ENCODE data around the gene CDKAL1.
"Not testable (repeated sequence)": the region's sequence is repeated elsewhere in the genome, so short reads cannot be mapped to it uniquely, and the experiment has no call there.

CDKAL1 gene

DNA sequence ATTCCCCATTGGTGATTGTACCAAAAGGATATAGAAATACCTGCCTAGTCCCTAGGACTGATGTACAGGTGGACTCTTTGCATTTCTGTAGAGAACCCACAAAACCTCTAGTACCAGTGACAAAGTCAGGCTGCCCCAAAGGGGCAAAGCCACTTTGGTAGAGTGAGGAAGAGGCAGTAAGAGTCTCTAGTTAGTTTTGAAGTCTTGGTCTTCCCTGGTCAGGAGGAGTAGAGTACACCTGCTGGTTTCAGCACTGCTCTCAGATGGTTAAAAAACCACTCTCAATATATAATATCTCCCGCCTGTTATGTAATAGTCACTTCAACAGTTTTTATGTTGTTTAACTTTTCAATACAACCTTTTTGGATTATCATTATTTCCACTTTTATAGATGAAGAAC is 344.9 kb downstream of the CDKAL1 start:
- no peak for DNase-seq (ENCODE audit: low read depth)

DNA sequence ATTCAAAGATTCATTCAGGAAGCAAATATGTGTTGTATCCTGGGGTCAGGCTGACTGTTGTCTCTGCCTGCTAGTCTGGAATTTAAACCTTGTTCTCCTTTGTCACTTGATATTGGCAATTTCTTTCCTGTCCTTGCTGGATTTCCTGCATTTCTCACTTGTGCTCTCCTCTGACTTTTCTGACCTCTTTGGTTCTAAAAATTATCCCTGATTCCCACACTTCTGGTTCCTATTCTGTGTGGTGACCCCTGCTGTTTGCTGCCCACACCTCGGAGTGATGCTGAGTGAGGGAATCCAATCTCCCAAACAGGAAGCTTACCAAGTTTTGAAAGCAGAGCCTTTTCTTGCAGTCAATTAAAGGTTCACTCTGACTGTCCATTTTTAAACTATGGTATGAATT is 345.3 kb downstream of the CDKAL1 start:
- DNase-seq (ENCODE audit: low read depth) = no peak

GRCh38 chr6:20881365-20881764 is 347.1 kb downstream of the CDKAL1 start:
- DNase-seq (ENCODE audit: low read depth) = no peak

DNA sequence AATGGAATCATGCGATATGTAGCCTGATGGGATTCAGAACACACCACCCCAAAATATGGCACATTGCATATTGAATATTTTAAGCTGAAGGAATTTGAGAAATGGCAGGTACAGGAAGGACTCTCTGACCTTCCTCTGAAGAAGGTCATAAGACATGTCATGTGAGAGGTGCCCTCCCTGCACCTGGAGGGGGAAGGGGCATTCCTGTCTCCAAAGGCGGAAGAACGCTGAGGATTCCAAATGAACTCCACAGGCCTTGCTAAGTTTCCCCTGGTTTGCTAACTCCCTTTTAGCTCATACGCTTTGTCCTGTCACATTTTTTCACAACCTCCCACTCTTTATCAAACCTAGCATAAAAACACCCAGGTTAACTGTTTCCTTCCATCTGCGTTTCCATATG is 347.8 kb downstream of the CDKAL1 start:
- no peak for DNase-seq (ENCODE audit: low read depth)

DNA sequence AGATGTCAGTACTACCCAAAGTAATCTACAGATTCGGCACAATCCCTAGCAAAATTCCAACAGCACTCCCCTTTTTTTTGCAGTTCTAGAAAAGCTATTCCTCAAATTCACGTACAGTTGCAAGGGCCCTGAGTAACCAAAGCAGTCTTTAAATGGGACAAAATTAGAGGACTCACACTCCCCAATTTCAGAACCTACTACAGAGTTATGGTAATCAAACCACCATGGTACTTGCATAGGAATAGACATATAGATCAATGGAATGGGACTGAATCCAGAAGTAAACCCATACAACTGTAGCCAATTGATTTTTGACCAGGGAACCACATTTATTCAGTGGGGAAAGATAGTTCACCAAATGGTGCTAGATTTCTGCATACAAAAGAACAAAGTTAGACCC is 350.8 kb downstream of the CDKAL1 start:
- no peak for DNase-seq (ENCODE audit: low read depth)

- no peak for DNase-seq (ENCODE audit: low read depth)
These were observed 356.9 kb downstream of the CDKAL1 start for GRCh38 chr6:20891161-20891560.

DNA sequence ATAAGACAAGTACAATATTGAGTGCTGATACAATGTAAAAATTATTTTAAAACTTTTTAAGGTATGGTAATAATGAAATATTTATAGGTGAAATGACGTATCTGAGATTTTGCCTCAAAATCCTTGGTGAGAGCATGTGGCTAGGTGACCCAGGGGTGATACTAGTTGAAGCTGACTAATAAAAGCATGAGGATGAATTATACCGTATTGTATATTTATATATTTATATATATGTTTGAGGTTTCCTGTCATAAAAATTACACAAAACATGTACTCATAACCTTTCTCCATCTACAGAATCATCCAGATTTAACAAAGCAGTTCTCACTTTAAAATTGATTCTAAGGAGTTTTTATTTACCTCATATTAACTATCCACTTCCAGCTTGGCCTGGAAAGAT is 358.1 kb downstream of the CDKAL1 start:
- DNase-seq (ENCODE audit: low read depth) = no peak

- no peak for DNase-seq (ENCODE audit: low read depth)
These were observed 359.2 kb downstream of the CDKAL1 start for GRCh38 chr6:20893412-20893811.

DNA sequence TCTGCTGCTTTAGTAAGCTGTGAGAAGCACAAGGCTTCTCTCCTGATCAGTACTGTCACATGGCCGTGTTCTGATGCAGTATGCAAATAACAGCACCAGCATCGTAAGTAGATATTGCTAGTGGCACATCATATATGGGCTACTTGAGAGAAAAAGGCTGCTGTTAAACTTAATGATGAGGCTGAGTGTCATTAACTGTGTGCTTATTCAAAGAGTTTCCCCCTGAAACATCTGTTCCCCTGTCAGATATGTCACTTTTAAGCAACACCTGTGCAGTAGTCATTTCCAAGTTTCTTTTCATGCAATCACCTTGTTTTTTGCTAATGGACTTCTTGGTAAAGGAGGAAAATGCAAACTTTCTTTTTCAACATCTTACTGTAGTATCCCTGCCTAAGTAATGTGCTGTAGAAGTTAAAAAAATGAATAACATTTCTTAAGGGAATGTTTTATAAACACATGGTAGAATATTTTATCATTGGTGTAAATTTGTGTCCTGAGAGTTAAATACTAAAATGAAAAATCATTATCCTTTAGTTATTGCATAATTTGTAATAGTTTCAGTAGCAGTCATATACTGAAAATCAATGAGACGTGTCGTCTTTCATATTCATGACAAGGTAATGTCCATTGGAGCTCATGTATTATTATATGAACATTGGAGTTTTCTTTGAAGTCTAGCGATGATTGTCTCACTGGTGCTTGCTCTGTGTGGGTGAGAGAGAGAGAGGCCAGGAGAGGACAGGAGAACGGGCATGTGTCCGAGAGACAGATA is 366.3 kb downstream of the CDKAL1 start:
- no peak for DNase-seq (ENCODE audit: low read depth)

GRCh38 chr6:20905377-20905776 is 371.1 kb downstream of the CDKAL1 start:
- no peak for DNase-seq (ENCODE audit: low read depth)

DNA sequence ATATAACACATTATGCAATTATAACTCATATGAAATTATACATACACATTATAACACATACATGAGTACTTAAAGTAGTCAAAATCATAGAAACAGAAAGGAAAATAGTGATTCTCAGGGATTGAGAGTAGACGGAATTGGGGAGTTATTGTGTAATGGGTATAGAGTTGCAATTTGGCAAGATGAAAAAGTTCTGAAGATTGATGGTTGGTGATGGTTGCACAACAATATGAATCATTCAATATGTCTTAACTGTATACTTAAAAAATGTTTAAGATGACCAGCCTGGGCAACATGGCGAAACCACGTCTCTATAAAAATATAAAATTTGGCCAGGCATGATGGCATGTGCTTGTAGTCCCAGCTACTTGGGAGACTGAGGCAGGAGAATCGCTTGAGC is 372.7 kb downstream of the CDKAL1 start:
- DNase-seq (ENCODE audit: low read depth) = no peak

- DNase-seq (ENCODE audit: low read depth) = no peak
These were observed 373.3 kb downstream of the CDKAL1 start for GRCh38 chr6:20907486-20908071.

DNA sequence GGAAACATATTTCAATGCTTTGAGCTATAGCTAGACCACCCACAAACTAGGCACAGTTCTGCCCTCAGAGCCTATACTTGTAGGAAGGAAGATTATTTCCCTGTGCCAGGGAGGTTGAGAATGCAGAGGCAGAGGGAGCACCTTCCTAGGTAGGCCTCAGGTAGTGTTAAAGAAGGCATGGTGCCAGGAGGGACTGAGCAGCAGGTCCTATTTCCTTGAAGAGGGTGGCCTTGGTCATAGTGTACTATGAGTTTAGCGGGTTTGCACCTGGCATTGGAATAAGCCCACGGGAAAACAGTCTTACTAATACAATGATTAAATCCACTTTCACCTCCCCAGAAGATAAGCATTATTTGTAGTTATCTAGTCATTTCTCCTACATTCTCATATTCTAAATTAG is 375.4 kb downstream of the CDKAL1 start:
- no peak for DNase-seq (ENCODE audit: low read depth)

DNA sequence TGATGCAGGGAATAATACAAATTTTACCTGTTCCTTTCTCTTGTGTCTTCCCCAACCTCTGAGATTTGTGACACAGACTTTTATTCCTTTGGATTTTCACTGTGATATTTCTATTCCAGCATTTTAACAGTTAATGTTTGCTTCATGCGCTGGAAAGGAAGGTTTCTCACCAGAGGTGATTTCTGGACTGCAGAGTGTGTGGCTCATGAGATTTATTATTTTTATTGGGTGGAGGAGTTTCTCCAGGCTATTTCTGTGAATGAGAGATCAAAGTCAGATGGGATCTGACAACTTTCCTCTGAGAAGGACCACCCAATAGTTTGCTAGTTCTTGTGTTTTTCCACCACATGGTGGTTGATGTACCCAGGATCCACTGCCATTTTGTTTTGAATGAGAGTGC is 377.5 kb downstream of the CDKAL1 start:
- no peak for DNase-seq (ENCODE audit: low read depth)

DNA sequence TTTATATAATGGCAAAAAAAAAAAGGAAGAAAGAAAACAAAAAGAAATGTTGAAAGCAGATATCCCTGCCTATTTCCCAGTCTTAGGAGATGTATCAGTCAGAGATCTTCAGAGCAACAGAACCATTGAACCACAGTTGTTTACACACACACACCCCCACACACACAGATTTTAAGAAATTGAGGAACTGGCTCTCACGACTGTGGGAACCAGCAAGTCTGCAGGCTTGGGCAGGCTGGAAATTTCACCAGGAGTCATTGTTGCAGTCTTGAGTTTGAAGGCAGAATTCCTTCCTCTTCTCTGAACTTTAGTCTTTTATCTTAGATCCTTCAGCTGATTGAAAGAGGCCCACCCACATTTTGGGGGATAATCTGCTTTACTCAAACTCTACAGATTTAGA is 380.9 kb downstream of the CDKAL1 start:
- DNase-seq (ENCODE audit: low read depth) = no peak

DNA sequence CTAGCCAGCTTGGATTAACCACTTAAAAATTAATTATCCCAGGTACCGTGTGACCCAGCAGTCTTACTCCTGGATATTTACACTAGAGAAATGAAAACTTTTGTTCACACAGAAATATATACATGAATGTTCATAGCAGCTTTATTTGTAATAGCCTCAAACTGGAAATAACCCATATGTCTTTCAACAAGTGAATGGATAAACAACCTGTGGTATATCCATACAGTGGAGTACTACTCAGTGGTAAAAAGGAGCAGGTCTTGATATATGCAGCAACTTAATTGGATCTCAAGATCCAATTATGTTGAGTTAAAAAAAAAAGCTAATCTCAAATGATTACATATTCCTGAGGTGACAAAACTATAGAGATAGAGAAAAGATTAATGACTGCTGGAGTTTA is 381.4 kb downstream of the CDKAL1 start:
- DNase-seq (ENCODE audit: low read depth) = no peak

GRCh38 chr6:20916086-20916485 is 381.8 kb downstream of the CDKAL1 start:
- no peak for DNase-seq (ENCODE audit: low read depth)

DNA sequence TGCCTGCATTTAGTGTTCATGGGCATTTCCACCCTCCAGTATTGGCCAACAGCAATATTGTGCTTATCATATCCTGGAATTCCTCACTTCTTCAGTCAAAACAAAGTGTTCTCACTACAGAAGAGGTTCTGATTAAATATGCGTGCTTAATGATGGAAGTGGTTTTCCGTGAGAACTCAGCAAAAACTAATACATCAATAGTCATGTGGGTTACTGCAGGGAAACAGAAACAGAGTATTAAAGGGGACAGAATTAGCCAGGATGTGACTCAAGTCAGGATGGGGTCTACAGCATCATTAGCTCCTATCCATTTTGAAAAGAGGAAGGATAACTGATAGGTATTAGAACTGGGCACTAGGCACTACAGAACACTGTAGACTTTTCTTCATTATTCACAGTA is 384.6 kb downstream of the CDKAL1 start:
- DNase-seq (ENCODE audit: low read depth) = no peak

GRCh38 chr6:20919677-20920385 is 385.6 kb downstream of the CDKAL1 start:
- DNase-seq (ENCODE audit: low read depth) = no peak

GRCh38 chr6:20921578-20921977 is 387.3 kb downstream of the CDKAL1 start:
- DNase-seq (ENCODE audit: low read depth) = no peak

DNA sequence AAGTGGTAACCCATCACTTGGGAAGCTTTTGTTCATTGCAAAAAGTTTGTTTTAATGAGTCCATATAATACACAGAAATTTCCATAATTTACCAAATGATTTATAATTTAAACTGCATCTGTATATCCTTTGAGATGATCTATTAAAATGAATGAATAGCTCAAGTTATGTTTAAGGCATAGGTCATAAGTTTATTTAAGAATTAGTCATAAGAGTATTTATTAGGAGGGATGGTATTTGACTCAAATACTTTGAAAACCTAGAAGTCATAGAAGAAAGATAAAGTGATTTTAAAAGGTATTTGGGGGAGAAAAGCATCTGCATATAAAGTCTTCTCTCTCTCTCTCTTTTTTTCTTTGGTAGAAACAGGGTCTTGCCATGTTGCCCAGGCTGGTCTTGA is 388.5 kb downstream of the CDKAL1 start:
- DNase-seq (ENCODE audit: low read depth) = no peak

DNA sequence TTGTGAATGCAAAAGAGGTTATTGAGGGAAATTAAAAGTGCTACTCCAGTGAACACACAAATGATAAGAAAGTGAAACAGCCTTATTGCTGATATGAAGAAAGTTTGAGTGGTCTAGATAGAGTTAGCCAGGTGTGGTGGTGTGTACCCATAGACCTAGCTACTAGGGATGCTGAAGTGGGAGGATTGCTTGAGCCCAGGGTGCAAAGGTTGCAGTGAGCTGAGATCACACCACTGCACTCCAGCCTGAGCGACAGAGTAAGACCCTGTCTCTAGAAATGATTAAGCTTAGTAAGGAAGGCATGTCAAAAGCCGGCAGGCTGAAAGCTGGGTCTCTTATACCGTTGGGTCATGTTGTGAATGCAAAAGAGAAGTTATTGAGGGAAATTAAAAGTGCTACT is 389.8 kb downstream of the CDKAL1 start:
- not testable (repeated sequence) for DNase-seq (ENCODE audit: low read depth)

- no peak for DNase-seq (ENCODE audit: low read depth)
These were observed 390.8 kb downstream of the CDKAL1 start for GRCh38 chr6:20924911-20925543.
